Neural cell (in vitro differentiated cells): ENCODE data around the gene MRPL53.

Source experiments
- EP300 ChIP-seq: fragments of 450-650 bp; conservative IDR thresholded peaks from 2 replicates; pipeline ENCODE4 v1.6.1; 2014; ENCODE audit warnings: antibody characterized with exemption, mild to moderate bottlenecking, moderate library complexity; ENCODE audit not compliant: poor library complexity, severe bottlenecking
- MXI1 ChIP-seq: fragments of 450-650 bp; conservative IDR thresholded peaks from 2 replicates; pipeline ENCODE4 v1.6.1; 2014; ENCODE audit warnings: antibody characterized with exemption, mild to moderate bottlenecking; ENCODE audit not compliant: poor library complexity, severe bottlenecking
- POLR2AphosphoS5 ChIP-seq: IDR thresholded peaks from 2 replicates; pipeline ENCODE4 v1.6.1; 2012
- TF ChIP-seq, protein P1 (sequence below): fragments of 450-650 bp; IDR thresholded peaks from 2 replicates; pipeline ENCODE4 v1.5.1; 2014; ENCODE audit warnings: antibody characterized with exemption, mild to moderate bottlenecking, moderate library complexity; ENCODE audit not compliant: poor library complexity, severe bottlenecking

DNA sequence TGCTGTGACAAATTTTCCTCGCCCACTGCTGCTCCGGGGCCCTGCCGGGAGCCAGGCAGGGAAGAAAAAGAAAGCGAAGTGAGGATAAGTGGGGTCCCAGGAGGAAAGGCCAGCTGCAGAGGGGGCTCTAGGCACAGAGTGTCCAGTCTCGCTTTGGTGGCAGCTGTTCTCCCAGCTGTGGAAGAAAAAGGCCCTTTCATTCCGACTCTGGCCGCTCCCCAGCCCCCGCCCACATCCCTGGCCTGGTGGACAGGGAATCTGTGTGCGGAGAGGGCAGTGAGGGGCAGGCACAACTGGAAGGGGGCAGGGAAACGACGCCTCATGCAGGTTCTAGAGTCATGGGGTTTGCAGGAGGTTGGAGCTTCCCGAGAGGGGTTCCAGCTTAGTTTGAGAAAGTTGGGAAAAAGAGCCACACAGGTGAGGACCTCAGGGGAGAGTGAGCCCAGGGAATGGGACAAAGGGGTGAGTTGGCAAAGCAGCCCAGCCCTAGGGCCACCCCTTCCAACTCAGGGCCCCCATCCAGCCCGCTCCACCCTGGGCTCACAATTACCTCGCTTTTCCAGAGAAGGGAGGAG lies 32.6 kb downstream of the MRPL53 start:
- no peak for TF ChIP-seq MXI1
- TF ChIP-seq, protein P1, sequence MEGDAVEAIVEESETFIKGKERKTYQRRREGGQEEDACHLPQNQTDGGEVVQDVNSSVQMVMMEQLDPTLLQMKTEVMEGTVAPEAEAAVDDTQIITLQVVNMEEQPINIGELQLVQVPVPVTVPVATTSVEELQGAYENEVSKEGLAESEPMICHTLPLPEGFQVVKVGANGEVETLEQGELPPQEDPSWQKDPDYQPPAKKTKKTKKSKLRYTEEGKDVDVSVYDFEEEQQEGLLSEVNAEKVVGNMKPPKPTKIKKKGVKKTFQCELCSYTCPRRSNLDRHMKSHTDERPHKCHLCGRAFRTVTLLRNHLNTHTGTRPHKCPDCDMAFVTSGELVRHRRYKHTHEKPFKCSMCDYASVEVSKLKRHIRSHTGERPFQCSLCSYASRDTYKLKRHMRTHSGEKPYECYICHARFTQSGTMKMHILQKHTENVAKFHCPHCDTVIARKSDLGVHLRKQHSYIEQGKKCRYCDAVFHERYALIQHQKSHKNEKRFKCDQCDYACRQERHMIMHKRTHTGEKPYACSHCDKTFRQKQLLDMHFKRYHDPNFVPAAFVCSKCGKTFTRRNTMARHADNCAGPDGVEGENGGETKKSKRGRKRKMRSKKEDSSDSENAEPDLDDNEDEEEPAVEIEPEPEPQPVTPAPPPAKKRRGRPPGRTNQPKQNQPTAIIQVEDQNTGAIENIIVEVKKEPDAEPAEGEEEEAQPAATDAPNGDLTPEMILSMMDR: no peak
- TF ChIP-seq POLR2AphosphoS5: no peak
- no peak for TF ChIP-seq EP300
